Muscle layer of duodenum (tissue), 2 donors: ENCODE results near the gene SH3BP5L.

Experiments used
- H3K27ac ChIP-seq: one replicate; pipeline ENCODE4 v1.7.0; 2013; ENCODE audit warnings: mild to moderate bottlenecking, low read length
- H3K27me3 ChIP-seq: one replicate; pipeline ENCODE4 v1.7.0; 2013; ENCODE audit warnings: low read depth, mild to moderate bottlenecking, control low read depth, low read length
- H3K36me3 ChIP-seq, 2 donors: one replicate each; pipeline ENCODE4 v1.7.0; 2013; ENCODE audit warnings: low read length in 2 of 2, control low read depth in 1 of 2, mild to moderate bottlenecking in 1 of 2; ENCODE audit not compliant: insufficient read depth in 2 of 2, control insufficient read depth in 1 of 2
- H3K4me1 ChIP-seq, 2 donors: one replicate each; pipeline ENCODE4 v1.7.0; 2013; ENCODE audit warnings: low read length in 2 of 2, mild to moderate bottlenecking in 2 of 2, control low read depth in 1 of 2, moderate library complexity in 1 of 2; ENCODE audit not compliant: insufficient read depth in 2 of 2, control insufficient read depth in 1 of 2
- H3K4me3 ChIP-seq, 2 donors: one replicate each; pipeline ENCODE4 v1.7.0; 2013; ENCODE audit warnings: low read length in 2 of 2, low read depth in 1 of 2, mild to moderate bottlenecking in 1 of 2
- H3K9me3 ChIP-seq, 2 donors: one replicate each; pipeline ENCODE4 v1.7.0; 2013; ENCODE audit warnings: low read length in 2 of 2, control low read depth in 1 of 2, mild to moderate bottlenecking in 1 of 2; ENCODE audit not compliant: control insufficient read depth in 1 of 2
- donor health status: healthy.

The SH3BP5L gene

GRCh38 chr1:248850536-248851251 lies 25.0 kb upstream of the SH3BP5L start:
- H3K9me3 ChIP-seq: no peaks in the 10 kb centered on the region
- H3K36me3 ChIP-seq: peaks cover 35 to 64% of the 10 kb centered on the region in 2 donors
- H3K27ac ChIP-seq: no peak overlapping the region
- no peak overlapping the region for H3K4me3 ChIP-seq
- no peaks in the 10 kb centered on the region for H3K4me1 ChIP-seq
- no peaks in the 10 kb centered on the region for H3K27me3 ChIP-seq

- Histone ChIP-seq H3K4me3 (no peak overlapping the region), H3K27me3 (no peaks in the 10 kb centered on the region), H3K9me3 (no peaks in the 10 kb centered on the region), H3K36me3 (peaks cover 40 to 64% of the 10 kb centered on the region in 2 donors), H3K4me1 (no peaks in the 10 kb centered on the region), H3K27ac (no peak overlapping the region)
Measured at GRCh38 chr1:248850124-248850523, 24.4 kb upstream of the SH3BP5L start.

- no peak overlapping the region for H3K4me3 ChIP-seq
- no peaks in the 10 kb centered on the region for H3K27me3 ChIP-seq
- no peaks in the 10 kb centered on the region for H3K4me1 ChIP-seq
- peaks cover 45 to 65% of the 10 kb centered on the region in 2 donors for H3K36me3 ChIP-seq
- no peak overlapping the region for H3K27ac ChIP-seq
- H3K9me3 ChIP-seq: no peaks in the 10 kb centered on the region
Measured at GRCh38 chr1:248849637-248850036, 23.9 kb upstream of the SH3BP5L start.

GRCh38 chr1:248849152-248849551 lies 23.4 kb upstream of the SH3BP5L start:
- H3K9me3 ChIP-seq: no peaks in the 10 kb centered on the region
- peaks cover 49 to 65% of the 10 kb centered on the region in 2 donors for H3K36me3 ChIP-seq
- H3K4me1 ChIP-seq: no peaks in the 10 kb centered on the region
- no peak overlapping the region for H3K27ac ChIP-seq
- H3K4me3 ChIP-seq: no peak overlapping the region
- no peaks in the 10 kb centered on the region for H3K27me3 ChIP-seq

GRCh38 chr1:248848602-248849001 lies 22.9 kb upstream of the SH3BP5L start:
- H3K27ac ChIP-seq: no peak overlapping the region
- no peak overlapping the region for H3K4me3 ChIP-seq
- no peaks in the 10 kb centered on the region for H3K4me1 ChIP-seq
- H3K36me3 ChIP-seq: peaks cover 46 to 61% of the 10 kb centered on the region in 2 donors
- H3K27me3 ChIP-seq: no peaks in the 10 kb centered on the region
- H3K9me3 ChIP-seq: no peaks in the 10 kb centered on the region

GRCh38 chr1:248847956-248848561 lies 22.3 kb upstream of the SH3BP5L start:
- H3K36me3 ChIP-seq: peaks cover 44 to 57% of the 10 kb centered on the region in 2 donors
- no peaks in the 10 kb centered on the region for H3K9me3 ChIP-seq
- H3K27ac ChIP-seq: no peak overlapping the region

GRCh38 chr1:248847181-248847955 lies 21.7 kb upstream of the SH3BP5L start:
- no peak overlapping the region for H3K4me3 ChIP-seq
- H3K4me1 ChIP-seq: peaks cover 4 to 6% of the 10 kb centered on the region in 2 donors
- H3K27me3 ChIP-seq: no peaks in the 10 kb centered on the region
- peaks cover 44 to 57% of the 10 kb centered on the region in 2 donors for H3K36me3 ChIP-seq
- no peak overlapping the region for H3K27ac ChIP-seq
- no peaks in the 10 kb centered on the region for H3K9me3 ChIP-seq

More at GRCh38 chr1:248847956-248848561, 22.3 kb upstream of the SH3BP5L start:
- no peak overlapping the region for H3K4me3 ChIP-seq
- no peaks in the 10 kb centered on the region for H3K4me1 ChIP-seq
- no peaks in the 10 kb centered on the region for H3K27me3 ChIP-seq

- Histone ChIP-seq H3K36me3 (peaks cover 40 to 44% of the 10 kb centered on the region in 2 donors), H3K27ac (no peak overlapping the region), H3K27me3 (no peaks in the 10 kb centered on the region)
Measured at GRCh38 chr1:248844526-248844925, 18.8 kb upstream of the SH3BP5L start.

GRCh38 chr1:248843687-248844086 lies 18.0 kb upstream of the SH3BP5L start:
- Histone ChIP-seq H3K36me3 (peaks cover 33 to 40% of the 10 kb centered on the region in 2 donors), H3K9me3 (no peaks in the 10 kb centered on the region), H3K4me1 (peaks cover 8 to 28% of the 10 kb centered on the region in 2 donors), H3K27ac (no peak overlapping the region), H3K27me3 (no peaks in the 10 kb centered on the region), H3K4me3 (no peak overlapping the region)

More at GRCh38 chr1:248844526-248844925, 18.8 kb upstream of the SH3BP5L start:
- peaks cover 8 to 21% of the 10 kb centered on the region in 2 donors for H3K4me1 ChIP-seq
- no peaks in the 10 kb centered on the region for H3K9me3 ChIP-seq
- no peak overlapping the region for H3K4me3 ChIP-seq

- Histone ChIP-seq H3K9me3 (no peaks in the 10 kb centered on the region), H3K27me3 (no peaks in the 10 kb centered on the region), H3K27ac (no peak overlapping the region), H3K4me1 (peaks cover 8 to 28% of the 10 kb centered on the region in 2 donors), H3K4me3 (no peak overlapping the region), H3K36me3 (peaks cover 29 to 38% of the 10 kb centered on the region in 2 donors)
Measured at GRCh38 chr1:248842781-248843331, 17.1 kb upstream of the SH3BP5L start.
